GM19023 (cell line): ENCODE results near the gene DEPDC1B.
"Not testable (repeated sequence)": the region's sequence is repeated elsewhere in the genome, so short reads cannot be mapped to it uniquely, and the experiment has no call there.

Experiments
- ATAC-seq: cut with Tn5 transposase; IDR thresholded peaks from one replicate; pipeline ENCODE4 v1.9.1; 2021; ENCODE audit warnings: mild to moderate bottlenecking, moderate library complexity; ENCODE audit not compliant: unreplicated experiment

Gene DEPDC1B

DNA sequence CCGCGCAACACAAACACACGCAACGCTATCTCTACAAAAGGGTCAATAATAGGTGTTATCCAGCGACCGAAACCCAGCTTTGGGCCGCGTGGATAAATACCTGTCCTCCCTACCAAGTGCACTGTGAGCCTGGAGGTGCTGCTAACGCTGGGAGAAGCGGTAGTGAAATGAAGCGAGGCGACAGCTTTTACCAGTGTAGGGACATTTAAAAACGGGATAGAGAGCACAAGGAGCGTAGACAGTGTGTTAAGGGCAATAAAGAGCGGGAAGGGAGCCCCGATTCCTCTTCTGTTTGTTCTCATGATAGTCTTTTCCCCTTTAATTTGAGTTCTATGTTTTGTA lies 421 bp upstream of the DEPDC1B start:
- peak; percentile 28 for ATAC-seq

DNA sequence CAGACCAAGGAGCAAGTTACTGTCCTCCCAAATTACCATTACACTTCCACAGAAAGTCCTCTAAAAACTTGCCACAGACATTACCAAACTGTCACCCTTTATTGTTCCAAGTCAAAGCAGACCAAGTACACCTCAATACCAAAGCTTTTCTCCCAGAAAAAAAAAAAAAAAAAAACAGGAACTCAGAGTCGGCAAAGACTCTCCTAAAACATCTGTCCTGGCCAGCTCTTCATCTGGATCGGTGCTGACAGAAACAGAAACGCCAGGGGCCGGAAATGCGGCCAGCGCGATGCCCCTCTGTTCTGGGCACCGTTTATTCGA lies 718 bp downstream of the DEPDC1B start:
- ATAC-seq = no peak

DNA sequence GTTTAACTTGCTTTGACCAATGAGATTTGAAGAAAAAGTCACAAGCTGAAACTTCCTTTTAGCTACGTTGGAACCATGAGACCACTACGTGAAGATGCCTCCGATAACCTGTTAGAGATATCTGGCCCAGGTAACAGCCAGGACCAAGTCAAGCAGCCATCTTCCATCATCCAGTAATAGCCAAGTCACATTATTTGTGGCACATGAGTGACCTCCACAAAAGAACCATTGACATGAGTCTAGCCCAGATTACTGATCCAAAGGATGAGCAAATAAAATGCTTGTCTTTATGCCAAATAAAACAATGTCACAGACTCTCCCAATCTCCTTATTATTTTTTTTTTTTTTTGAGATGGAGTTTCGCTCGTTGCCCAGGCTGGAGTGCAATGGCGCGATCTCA lies 1.6 kb downstream of the DEPDC1B start:
- ATAC-seq = no peak

DNA sequence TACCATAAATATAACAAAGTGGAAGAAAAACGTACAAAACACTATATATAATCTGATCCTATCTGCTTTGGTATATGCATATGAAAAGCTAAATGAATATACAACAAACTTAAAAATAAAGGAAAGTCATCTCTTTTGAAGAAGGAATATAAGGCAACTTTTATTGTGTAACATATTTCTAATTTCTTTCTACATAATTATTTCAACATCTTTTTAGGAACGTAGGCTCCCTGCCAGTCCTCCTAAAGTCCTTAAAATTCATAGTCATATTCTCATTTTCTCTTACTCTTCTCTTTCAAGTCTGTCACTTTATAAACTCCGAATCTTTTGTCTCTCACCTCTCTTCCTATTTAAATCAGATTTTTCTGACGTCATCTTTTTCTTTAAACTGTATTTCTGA lies 9.6 kb downstream of the DEPDC1B start:
- no peak for ATAC-seq

DNA sequence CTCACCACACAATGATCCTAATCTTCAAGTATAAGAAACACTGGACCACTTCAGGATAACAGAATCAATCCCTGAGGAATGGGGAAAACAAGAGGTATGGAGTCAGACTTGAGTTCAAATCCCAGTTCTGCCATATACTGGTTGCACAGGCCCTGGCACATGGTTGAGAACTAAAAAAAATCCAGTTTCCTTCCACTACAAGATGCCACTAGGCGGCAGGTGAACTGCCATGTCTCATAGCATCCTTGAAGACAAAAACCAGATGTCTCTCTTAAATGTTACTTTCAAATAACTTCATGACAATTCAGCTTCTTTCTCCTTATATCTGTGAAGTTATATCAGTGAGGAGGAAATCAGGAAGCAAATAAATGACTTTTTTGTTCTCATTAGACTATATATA lies 11.0 kb downstream of the DEPDC1B start:
- ATAC-seq = no peak

DNA sequence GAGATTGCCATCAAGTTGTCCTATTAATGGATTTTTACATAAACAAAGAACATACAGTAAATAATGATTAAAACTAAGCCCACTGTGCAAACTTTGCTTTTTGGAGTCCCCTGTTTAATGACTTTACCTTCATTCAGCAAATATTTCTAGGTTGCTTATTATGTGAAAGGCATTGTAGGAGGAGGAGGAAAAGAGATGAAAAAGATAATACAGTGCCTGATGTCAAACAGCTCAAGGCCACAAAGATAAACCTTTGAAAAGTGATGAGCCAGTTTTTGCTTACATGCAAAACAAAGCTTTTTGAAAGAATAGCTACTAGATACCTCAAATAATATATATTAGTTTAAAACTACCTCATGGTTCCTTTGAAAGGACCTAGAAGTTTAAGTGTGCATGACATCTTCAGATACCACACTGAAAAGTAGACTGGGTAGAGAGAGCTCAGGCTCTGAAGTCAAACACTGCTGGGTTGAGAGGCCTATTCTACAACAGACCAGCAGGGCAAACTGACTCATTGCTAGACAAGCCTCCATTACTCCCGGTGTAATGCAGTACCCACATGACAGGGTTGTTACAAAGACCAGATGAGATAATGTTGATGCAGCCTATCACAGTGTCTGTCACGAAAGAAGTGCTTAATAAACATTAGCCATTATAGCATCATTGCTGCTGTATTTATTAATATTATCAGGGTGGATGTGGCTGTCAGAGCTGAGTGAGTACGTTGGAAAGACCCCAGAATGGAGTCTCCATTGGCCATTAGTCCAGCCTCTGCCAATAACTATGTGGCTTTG lies 11.8 kb downstream of the DEPDC1B start:
- peak; percentile 100 for ATAC-seq

DNA sequence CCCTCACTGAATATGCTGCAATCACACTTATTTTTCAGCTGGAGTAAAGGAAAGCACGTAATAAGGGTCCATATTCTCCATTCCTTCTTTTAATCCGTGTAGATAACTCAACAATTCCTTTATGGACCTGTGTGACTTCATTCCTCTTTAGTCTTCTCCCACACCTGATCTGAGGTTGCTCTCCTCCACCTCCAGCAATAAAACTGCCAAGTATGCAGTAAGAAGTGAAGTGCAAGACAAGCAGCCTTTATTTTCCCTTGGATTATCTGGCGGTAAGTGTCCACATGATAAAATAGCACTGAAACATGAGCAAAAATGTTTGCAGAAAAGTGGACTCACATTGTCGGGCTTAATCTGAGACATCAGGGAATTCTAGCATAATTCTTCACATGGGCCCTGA lies 13.8 kb downstream of the DEPDC1B start:
- ATAC-seq = no peak

DNA sequence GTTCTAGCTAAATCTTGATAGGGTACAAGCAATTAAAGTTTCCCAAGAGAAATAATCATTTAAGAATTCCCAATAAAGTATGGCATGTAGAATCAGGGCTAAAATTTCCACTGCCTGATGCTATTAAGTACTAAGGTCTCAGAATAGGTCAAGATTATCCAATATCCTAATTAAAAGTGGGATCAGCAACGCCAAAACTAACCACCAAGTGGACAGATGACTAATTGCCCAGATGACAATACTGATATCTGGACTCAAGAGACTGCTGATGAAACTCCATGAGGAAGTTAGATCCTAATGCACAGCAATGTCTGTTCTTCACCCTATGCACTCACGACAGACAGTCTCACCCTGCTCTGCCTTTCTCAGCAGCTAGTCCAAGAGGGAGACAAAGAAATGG lies 14.3 kb downstream of the DEPDC1B start:
- no peak for ATAC-seq

DNA sequence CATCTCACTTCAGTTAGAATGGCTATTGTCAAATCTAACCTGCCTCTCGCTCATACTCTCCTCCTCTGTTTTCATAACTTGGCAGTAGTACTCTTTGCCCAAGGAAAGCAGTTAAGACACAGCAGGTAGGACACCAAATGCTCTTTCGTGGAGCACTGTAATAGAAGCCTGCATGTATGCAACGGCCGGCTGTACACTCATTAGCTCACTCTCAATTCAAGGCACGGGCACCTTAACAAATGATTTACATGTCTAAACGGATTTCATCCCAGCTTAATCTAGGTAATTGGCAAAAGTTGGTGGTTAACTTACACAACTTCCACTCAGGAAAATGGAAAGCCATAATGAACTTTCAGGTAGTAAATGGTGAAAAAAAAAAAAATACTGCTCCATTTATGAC lies 14.9 kb downstream of the DEPDC1B start:
- no peak for ATAC-seq

DNA sequence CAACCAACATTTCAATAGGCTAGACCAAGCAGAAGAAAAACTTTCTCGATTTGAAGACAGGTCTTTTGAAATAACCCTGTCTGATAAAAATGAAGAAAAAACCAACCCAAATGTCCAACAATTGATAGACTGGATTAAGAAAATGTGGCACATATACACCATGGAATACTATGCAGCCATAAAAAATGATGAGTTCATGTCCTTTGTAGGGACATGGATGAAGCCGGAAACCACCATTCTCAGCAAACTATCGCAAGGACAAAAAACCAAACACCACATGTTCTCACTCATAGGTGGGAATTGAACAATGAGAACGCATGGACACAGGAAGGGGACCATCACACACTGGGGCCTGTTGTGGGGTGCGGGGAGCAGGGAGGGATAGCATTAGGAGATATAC lies 18.0 kb downstream of the DEPDC1B start:
- not testable (repeated sequence) for ATAC-seq

DNA sequence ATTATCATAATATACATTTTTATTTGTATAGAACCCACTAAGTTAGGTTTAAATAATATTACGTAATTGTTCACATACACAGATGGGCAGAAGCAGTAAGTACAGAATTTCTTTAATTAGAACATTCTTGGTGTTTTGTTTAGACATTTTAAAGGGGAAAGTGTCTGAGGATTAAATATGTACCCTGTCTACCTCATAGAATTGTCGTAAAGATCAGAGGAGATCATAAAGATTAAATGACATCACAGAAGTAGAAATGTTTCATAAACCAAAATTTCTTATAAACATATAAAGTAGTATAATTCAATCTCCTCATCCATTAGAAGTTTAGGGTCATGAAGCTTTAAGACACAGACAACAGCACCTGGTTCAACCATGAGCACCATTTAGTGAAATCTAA lies 20.1 kb downstream of the DEPDC1B start:
- ATAC-seq = no peak

DNA sequence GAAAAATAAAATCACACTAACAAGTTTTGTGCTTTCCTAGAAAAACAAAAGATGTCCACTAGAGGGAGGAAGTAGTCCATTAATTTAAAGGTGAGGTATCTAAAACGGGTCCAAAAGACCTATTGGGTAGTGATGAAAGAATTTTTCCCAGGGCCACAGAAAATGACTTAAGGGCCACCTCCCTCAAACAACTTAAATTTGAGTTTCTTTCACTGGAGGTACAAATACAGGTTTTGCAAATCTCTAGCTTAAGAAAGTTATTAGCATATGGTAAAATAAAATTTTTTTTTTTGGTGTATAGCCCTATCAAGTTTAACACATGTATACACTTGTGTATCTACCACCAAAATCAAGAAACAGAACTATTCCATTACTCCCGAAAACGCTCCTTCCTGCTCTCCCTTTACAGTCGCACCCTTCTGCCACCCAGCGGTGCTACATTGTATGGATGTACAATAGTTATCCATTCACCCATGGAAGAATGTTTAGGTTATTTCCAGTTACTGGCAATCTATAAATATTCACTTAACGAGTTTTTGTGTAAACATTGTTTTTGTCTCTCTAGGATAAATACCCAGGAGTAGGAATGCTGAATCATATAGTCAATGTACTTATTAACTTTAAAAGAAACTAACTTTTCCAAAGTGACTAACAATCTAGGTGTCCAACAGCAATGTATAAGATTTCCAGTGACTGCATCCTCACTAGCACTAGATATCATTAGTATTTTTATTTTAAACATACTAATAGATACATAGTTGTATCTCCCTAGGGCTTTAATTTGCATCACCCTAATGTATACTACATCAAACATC lies 21.9 kb downstream of the DEPDC1B start:
- ATAC-seq = no peak

DNA sequence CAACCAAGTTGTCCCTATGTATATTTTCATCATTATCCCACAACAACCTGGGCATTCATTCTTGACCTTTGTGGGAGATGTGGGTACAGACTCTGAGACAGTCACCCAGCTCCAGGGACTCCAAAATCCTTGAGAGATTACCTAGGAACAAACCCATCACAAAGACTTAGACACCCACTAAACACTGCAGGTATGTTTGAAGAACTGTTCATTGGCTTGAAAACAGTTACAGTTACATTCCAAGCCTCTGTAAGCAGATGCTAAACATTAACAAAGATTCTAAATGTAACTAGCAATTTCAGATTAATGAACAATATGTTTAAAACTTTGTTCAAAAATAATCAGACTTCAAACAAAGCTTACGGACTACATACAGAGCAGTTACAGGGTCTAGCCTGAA lies 24.7 kb downstream of the DEPDC1B start:
- ATAC-seq = no peak

DNA sequence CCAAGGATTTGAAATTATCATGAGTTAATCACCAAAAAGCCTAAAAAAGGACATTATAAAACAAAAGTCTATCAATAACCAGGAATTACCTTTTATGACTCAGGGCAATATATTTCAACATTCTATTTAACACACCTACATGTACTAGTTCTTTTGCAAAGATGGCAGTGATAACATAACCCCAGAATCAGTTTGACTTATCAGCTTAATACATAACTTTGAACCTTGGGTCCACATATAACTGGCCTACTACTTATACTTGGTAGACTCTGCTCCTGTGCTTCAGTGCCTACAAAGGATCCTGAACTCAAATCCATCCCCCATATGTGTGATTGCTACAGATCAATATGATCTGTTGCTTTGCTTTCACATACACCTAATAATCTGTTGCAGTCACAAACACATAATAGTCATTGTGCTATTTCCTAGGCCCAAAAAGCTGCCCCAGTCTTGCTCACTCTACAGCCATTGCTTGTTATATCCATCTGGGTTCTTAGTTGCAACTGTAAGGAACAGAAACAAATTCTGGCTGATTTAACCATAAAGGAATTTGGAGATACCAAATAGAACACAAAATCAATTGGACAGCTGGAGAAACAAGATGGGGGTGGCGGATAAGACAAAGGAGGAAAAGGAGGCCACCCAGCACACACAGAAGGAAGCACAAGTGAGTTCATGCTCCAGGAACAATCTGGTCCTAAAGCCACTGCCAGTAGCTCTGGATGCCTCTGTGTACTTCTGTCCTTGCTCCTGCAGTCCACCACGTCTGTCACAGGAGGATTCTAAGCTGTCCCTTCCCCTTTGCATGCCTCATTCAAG lies 25.5 kb downstream of the DEPDC1B start:
- ATAC-seq = no peak

DNA sequence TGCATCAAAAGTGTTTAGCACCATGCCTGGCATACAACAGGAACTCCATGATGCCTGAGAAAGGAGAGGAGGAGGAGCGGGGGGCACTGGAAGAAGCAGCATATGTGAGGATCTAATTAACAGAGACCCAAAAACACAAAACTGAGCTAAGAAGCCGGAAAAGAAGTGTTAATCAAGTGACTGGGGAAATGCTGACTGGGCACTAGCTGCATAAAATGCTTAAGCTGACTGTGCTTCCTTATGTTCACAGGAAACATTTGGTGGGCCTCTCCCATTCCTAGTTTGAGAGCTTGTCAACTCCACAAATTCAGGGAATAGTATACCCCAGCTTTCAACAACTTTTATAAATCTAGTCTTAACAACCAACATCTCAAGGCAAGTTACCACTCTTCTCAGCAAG lies 26.6 kb downstream of the DEPDC1B start:
- ATAC-seq = no peak

DNA sequence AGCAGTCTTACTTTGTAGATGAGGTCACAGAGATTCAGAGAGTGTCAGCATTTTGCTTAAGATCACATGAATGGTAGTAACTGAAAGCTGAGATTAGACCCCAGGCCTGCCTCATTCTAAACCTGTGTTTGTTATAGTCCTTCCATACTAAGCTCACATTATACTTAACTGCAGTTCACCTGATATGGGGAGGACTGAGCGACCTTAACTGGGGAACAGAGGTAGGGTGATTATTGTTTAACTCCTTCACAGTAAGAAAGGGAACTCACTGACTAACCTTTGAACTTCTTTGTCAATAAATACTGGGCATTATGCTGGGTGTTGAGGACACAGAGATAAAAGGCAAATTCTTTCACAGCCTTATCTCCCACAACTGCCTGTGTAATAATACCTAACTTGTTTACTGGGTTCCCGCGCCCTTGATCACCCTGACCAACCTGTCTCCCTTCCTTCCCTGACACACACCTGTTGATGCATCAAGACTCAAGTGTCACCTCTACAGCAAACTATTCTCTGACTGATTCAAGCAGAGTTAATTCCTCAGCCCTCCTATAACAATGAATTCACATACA lies 27.2 kb downstream of the DEPDC1B start:
- no peak for ATAC-seq

DNA sequence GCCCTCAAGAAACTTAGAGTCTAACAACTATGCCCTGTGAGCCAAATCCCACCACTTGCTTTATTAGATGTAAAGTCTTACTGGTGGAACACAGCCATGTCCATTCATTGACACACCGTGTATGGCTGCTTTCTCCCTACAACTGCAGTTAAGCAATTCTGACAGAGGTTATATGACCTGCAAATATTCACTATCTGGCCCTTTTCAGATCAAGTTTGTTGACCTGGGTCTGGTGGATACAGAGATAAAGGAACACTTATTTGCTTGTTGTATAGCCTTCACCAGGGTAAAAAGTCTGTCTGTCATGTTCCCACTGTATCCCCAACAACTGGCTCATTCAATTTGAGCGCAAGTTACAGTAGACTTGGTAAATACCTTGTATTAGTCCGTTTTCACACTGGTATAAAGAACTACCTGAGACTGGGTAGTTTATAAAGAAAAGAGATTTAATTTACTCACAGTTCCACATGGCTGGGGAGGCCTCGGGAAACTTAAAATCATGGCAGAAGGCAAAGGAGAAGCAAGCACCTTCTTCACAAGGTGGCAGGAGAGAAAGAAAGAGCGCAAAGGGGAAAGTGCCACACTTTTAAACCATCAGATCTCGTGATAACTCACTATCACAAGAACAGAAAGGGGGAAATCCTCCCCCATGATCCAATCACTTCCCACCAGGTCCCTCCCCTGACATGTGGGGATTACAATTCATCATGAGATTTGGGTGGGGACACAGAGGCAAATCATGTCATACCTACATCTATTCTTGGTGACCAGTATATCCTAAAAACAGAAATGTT lies 27.9 kb downstream of the DEPDC1B start:
- ATAC-seq = no peak

DNA sequence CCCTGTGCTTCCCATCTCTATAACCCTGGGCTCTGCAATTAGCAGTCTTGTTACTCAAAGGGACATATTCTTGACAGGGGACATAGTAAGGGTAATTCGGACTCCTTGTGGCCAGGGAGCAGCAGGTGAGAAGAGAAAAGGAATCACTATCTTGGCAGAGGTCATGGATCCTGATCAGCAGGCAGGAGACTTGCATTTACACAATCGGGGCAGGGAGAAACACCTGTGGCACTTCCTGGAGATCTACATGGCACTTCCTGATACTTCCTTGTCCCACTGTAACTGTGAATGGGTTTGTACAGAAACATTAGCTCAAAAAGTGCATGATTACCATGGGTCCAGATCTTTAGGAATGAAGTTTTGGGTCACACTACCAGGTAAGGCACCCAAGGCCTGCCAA lies 29.2 kb downstream of the DEPDC1B start:
- ATAC-seq = no peak

DNA sequence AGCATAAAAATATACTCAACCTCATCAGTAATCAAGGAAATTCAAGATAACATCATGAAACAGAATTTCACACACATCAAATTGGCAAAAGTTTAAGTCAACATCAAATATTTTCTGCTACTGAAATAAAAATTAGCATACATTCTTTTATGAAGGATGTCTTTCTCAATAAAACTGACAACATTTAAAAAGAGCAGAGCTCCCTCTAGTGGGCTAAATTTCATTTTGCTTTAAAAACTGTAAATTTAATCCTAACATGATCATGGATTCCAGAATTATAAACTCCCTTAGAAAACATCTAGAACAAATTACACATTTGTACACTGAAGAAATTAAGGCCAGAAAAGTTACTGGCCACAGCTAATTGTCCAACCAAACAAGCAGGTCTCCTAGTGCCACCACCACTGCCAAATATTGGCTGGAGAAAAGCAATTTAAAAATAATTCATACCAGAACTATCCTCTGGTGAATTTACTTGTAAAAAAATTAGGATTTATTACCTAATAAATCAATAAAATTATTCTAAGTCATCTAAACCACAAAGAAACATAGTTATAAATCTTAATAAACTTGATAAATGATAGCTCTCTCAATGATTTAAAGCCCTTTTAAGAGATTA lies 31.2 kb downstream of the DEPDC1B start:
- no peak for ATAC-seq
